ENCODE results near the gene NEK9. TPM values are rescaled to one million over a fixed set of nuclear protein-coding genes. Genes with fewer than 3 reads are reported as not detected.

NEK9 gene
- total RNA-seq, 1 donor from 2014 or later = 74.3 TPM

DNA sequence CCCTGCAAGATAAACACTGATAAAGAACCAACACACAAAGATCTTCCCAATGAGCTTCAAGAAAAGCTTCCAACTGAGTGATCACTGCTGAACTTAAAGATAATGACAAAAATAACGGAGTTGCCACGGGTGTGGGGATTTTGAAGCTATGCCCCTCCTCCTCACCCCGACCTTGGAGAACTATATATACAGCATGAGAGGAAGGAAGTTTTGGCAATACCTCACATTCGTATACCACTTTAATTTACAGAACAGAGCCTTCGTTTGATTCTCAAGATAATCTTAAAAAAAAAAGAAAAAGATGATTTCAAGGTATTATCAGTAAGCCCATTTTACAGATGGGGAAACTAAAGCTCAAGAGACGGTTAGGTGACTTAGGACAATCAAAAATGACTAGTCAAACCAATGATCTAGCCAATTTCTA, 715 bp downstream of the NEK9 start:
- peaks cover 28% of the 10 kb centered on the region for H3K4me1 Mint-ChIP-seq (ENCODE audit: unreplicated experiment)
- H3K4me3 Mint-ChIP-seq (ENCODE audit: unreplicated experiment) = peak overlapping the region; percentile 97
- DNase-seq (ENCODE audit: low spot score) = no peak
- peak overlapping the region; percentile 98 for H3K27ac Mint-ChIP-seq (ENCODE audit: unreplicated experiment)
- no peak for TF ChIP-seq CTCF (IDR thresholded peaks at IDR 0.05; ENCODE audit: unreplicated experiment)
- no peaks in the 10 kb centered on the region for H3K9me3 Mint-ChIP-seq (ENCODE audit: unreplicated experiment)
- peaks cover 7% of the 10 kb centered on the region for H3K36me3 Mint-ChIP-seq (ENCODE audit: low read depth, unreplicated experiment)
- H3K27me3 Mint-ChIP-seq (ENCODE audit: unreplicated experiment) = no peaks in the 10 kb centered on the region

- TF ChIP-seq CTCF (IDR thresholded peaks at IDR 0.05; ENCODE audit: unreplicated experiment) = no peak
- H3K4me3 Mint-ChIP-seq (ENCODE audit: unreplicated experiment) = peak overlapping the region; percentile 97
- no peaks in the 10 kb centered on the region for H3K27me3 Mint-ChIP-seq (ENCODE audit: unreplicated experiment)
- H3K4me1 Mint-ChIP-seq (ENCODE audit: unreplicated experiment) = peaks cover 33% of the 10 kb centered on the region
- H3K9me3 Mint-ChIP-seq (ENCODE audit: unreplicated experiment) = no peaks in the 10 kb centered on the region
- no peak for DNase-seq (ENCODE audit: low spot score)
- H3K27ac Mint-ChIP-seq (ENCODE audit: unreplicated experiment) = peak overlapping the region; percentile 98
- H3K36me3 Mint-ChIP-seq (ENCODE audit: low read depth, unreplicated experiment) = peaks cover 7% of the 10 kb centered on the region
These were observed 1.2 kb downstream of the NEK9 start for GRCh38 chr14:75125617-75126016.

DNA sequence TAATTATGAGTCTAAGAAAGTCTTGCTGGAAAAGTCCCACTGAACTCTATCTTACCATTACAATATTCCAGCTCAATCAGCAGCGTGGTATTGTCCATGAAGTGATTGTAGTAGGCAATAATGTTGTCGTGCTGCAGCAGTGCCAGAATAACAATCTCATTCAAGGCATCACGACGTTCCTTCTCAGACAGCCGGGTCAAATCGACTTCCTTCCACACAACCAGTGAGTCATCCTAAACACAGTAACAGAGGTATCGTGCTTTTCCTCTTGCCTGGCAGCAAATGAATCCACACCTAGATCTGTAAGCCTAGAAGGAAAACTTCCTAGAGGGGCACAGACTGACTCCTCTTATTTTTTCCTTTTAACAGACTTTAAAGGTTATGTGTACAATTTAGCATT, 2.9 kb downstream of the NEK9 start:
- no peak for TF ChIP-seq CTCF (IDR thresholded peaks at IDR 0.05; ENCODE audit: unreplicated experiment)
- Mint-ChIP-seq H3K36me3 (ENCODE audit: low read depth, unreplicated experiment) (peaks cover 7% of the 10 kb centered on the region), H3K4me3 (ENCODE audit: unreplicated experiment) (no peak overlapping the region), H3K4me1 (ENCODE audit: unreplicated experiment) (peaks cover 38% of the 10 kb centered on the region), H3K27ac (ENCODE audit: unreplicated experiment) (peak overlapping the region; percentile 75), H3K27me3 (ENCODE audit: unreplicated experiment) (no peaks in the 10 kb centered on the region), H3K9me3 (ENCODE audit: unreplicated experiment) (no peaks in the 10 kb centered on the region)
- peak; percentile 22 for DNase-seq (ENCODE audit: low spot score)

DNA sequence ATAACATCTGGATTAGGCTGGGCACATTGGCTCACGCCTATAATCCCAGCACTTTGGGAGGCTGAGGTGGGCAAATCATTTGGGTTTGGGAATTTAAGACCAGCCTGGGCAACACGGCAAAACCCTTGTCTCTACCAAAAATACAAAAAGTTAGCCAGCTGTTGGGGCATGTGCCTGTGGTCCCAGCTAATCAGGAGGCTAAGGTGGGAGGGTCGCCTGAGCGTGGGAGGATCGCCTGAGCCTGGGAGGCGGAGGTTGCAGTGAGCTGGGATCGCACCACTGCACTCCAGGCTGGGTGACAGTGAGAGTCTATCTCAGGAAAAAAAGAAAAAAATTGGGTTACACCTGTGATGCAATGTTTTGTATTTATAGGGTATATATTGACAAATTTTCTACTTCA, 5.3 kb downstream of the NEK9 start:
- H3K4me1 Mint-ChIP-seq (ENCODE audit: unreplicated experiment) = peaks cover 34% of the 10 kb centered on the region
- H3K27ac Mint-ChIP-seq (ENCODE audit: unreplicated experiment) = peak overlapping the region; percentile 79
- no peak for DNase-seq (ENCODE audit: low spot score)
- H3K4me3 Mint-ChIP-seq (ENCODE audit: unreplicated experiment) = no peak overlapping the region
- no peak for TF ChIP-seq CTCF (IDR thresholded peaks at IDR 0.05; ENCODE audit: unreplicated experiment)
- H3K9me3 Mint-ChIP-seq (ENCODE audit: unreplicated experiment) = no peaks in the 10 kb centered on the region
- no peaks in the 10 kb centered on the region for H3K27me3 Mint-ChIP-seq (ENCODE audit: unreplicated experiment)
- H3K36me3 Mint-ChIP-seq (ENCODE audit: low read depth, unreplicated experiment) = peaks cover 3% of the 10 kb centered on the region

DNA sequence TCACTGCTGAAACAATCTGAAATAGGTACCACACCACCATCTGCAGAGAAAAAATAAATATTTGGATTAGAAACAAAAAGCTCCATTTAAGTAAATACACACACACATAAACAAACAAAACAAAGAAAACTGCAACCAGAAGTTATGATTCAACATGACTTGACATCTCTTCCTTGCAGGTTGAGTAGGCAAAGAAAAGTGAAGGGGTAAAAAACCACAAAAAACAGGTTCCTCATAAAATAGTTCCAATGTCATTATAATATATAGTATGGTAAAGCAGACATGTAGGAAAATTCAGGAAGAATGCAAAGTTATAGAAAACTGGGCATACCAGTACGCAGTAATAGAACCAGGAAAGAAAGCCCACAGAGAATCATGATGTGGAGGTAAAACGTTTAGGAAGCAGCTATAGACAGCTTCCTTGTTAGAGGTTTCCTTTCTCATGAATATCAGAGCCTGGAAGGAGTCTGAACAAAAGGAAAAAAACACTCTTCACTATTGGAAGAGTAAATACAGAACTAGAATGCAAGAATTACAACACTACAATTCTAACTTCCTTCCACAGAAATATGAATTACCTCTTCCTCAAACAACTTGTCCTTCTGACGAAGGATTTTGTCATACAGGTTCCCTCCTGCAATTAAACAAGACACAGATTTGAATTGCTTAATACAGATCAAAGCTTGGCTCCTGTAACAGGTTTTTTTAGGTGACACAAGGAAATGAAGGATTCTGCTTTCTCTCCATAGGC, 6.1 kb downstream of the NEK9 start:
- DNase-seq (ENCODE audit: low spot score) = no peak
- peak overlapping the region; percentile 79 for H3K27ac Mint-ChIP-seq (ENCODE audit: unreplicated experiment)
- peaks cover 27% of the 10 kb centered on the region for H3K4me1 Mint-ChIP-seq (ENCODE audit: unreplicated experiment)
- no peaks in the 10 kb centered on the region for H3K27me3 Mint-ChIP-seq (ENCODE audit: unreplicated experiment)
- no peaks in the 10 kb centered on the region for H3K9me3 Mint-ChIP-seq (ENCODE audit: unreplicated experiment)
- no peak for TF ChIP-seq CTCF (IDR thresholded peaks at IDR 0.05; ENCODE audit: unreplicated experiment)
- peaks cover 8% of the 10 kb centered on the region for H3K36me3 Mint-ChIP-seq (ENCODE audit: low read depth, unreplicated experiment)
- H3K4me3 Mint-ChIP-seq (ENCODE audit: unreplicated experiment) = no peak overlapping the region

Measured in endothelial cell (in vitro differentiated cells).